ENCODE results near the gene PSMD1.

DNA sequence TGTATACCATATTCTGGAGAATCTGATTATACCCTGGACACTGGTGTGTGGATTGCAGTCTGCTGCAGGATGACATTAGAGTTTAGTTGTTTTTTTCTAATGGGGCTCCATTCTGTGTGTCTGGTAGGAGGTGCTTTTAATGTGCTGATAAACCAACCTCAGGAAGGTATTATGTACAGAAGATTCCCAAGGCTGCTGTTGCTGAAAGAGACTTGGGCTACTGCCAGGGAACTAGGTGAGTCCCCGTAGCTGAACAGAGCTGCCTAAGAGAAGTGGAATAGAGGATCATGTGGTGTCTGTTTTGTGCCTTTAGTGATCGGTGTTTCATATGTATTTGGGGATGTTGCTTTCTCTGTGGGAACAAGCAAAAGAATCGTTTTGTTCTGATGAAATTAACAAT is 44.2 kb upstream of the PSMD1 start:
- TF ChIP-seq, protein P1, sequence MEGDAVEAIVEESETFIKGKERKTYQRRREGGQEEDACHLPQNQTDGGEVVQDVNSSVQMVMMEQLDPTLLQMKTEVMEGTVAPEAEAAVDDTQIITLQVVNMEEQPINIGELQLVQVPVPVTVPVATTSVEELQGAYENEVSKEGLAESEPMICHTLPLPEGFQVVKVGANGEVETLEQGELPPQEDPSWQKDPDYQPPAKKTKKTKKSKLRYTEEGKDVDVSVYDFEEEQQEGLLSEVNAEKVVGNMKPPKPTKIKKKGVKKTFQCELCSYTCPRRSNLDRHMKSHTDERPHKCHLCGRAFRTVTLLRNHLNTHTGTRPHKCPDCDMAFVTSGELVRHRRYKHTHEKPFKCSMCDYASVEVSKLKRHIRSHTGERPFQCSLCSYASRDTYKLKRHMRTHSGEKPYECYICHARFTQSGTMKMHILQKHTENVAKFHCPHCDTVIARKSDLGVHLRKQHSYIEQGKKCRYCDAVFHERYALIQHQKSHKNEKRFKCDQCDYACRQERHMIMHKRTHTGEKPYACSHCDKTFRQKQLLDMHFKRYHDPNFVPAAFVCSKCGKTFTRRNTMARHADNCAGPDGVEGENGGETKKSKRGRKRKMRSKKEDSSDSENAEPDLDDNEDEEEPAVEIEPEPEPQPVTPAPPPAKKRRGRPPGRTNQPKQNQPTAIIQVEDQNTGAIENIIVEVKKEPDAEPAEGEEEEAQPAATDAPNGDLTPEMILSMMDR (conservative IDR thresholded peaks at IDR 0.05; ENCODE audit: low read depth in 2 of 2): no peak
- TF ChIP-seq EZH2phosphoT487 (IDR thresholded peaks at IDR 0.05; ENCODE audit: unreplicated experiment): no peak
- no peak for TF ChIP-seq EZH2 (IDR thresholded peaks at IDR 0.05; ENCODE audit: low read depth, unreplicated experiment)
- TF ChIP-seq, protein P2, sequence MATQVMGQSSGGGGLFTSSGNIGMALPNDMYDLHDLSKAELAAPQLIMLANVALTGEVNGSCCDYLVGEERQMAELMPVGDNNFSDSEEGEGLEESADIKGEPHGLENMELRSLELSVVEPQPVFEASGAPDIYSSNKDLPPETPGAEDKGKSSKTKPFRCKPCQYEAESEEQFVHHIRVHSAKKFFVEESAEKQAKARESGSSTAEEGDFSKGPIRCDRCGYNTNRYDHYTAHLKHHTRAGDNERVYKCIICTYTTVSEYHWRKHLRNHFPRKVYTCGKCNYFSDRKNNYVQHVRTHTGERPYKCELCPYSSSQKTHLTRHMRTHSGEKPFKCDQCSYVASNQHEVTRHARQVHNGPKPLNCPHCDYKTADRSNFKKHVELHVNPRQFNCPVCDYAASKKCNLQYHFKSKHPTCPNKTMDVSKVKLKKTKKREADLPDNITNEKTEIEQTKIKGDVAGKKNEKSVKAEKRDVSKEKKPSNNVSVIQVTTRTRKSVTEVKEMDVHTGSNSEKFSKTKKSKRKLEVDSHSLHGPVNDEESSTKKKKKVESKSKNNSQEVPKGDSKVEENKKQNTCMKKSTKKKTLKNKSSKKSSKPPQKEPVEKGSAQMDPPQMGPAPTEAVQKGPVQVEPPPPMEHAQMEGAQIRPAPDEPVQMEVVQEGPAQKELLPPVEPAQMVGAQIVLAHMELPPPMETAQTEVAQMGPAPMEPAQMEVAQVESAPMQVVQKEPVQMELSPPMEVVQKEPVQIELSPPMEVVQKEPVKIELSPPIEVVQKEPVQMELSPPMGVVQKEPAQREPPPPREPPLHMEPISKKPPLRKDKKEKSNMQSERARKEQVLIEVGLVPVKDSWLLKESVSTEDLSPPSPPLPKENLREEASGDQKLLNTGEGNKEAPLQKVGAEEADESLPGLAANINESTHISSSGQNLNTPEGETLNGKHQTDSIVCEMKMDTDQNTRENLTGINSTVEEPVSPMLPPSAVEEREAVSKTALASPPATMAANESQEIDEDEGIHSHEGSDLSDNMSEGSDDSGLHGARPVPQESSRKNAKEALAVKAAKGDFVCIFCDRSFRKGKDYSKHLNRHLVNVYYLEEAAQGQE (IDR thresholded peaks at IDR 0.05; ENCODE audit: unreplicated experiment): no peak
- no peak for TF ChIP-seq POLR2AphosphoS5 (IDR thresholded peaks at IDR 0.05; ENCODE audit: low read depth)
- TF ChIP-seq CREB1 (CRISPR knock-in tag; IDR thresholded peaks at IDR 0.05; ENCODE audit: low read depth): no peak
- no peak for TF ChIP-seq NANOG (IDR thresholded peaks at IDR 0.05; ENCODE audit: borderline replicate concordance)
- no peak for TF ChIP-seq JUNB (IDR thresholded peaks at IDR 0.05; ENCODE audit: unreplicated experiment)
- TF ChIP-seq, protein P3, sequence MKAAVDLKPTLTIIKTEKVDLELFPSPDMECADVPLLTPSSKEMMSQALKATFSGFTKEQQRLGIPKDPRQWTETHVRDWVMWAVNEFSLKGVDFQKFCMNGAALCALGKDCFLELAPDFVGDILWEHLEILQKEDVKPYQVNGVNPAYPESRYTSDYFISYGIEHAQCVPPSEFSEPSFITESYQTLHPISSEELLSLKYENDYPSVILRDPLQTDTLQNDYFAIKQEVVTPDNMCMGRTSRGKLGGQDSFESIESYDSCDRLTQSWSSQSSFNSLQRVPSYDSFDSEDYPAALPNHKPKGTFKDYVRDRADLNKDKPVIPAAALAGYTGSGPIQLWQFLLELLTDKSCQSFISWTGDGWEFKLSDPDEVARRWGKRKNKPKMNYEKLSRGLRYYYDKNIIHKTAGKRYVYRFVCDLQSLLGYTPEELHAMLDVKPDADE (IDR thresholded peaks at IDR 0.05): no peak
- no peak for TF ChIP-seq STAT1 (IDR thresholded peaks at IDR 0.05; ENCODE audit: unreplicated experiment)
- TF ChIP-seq, protein P4, sequence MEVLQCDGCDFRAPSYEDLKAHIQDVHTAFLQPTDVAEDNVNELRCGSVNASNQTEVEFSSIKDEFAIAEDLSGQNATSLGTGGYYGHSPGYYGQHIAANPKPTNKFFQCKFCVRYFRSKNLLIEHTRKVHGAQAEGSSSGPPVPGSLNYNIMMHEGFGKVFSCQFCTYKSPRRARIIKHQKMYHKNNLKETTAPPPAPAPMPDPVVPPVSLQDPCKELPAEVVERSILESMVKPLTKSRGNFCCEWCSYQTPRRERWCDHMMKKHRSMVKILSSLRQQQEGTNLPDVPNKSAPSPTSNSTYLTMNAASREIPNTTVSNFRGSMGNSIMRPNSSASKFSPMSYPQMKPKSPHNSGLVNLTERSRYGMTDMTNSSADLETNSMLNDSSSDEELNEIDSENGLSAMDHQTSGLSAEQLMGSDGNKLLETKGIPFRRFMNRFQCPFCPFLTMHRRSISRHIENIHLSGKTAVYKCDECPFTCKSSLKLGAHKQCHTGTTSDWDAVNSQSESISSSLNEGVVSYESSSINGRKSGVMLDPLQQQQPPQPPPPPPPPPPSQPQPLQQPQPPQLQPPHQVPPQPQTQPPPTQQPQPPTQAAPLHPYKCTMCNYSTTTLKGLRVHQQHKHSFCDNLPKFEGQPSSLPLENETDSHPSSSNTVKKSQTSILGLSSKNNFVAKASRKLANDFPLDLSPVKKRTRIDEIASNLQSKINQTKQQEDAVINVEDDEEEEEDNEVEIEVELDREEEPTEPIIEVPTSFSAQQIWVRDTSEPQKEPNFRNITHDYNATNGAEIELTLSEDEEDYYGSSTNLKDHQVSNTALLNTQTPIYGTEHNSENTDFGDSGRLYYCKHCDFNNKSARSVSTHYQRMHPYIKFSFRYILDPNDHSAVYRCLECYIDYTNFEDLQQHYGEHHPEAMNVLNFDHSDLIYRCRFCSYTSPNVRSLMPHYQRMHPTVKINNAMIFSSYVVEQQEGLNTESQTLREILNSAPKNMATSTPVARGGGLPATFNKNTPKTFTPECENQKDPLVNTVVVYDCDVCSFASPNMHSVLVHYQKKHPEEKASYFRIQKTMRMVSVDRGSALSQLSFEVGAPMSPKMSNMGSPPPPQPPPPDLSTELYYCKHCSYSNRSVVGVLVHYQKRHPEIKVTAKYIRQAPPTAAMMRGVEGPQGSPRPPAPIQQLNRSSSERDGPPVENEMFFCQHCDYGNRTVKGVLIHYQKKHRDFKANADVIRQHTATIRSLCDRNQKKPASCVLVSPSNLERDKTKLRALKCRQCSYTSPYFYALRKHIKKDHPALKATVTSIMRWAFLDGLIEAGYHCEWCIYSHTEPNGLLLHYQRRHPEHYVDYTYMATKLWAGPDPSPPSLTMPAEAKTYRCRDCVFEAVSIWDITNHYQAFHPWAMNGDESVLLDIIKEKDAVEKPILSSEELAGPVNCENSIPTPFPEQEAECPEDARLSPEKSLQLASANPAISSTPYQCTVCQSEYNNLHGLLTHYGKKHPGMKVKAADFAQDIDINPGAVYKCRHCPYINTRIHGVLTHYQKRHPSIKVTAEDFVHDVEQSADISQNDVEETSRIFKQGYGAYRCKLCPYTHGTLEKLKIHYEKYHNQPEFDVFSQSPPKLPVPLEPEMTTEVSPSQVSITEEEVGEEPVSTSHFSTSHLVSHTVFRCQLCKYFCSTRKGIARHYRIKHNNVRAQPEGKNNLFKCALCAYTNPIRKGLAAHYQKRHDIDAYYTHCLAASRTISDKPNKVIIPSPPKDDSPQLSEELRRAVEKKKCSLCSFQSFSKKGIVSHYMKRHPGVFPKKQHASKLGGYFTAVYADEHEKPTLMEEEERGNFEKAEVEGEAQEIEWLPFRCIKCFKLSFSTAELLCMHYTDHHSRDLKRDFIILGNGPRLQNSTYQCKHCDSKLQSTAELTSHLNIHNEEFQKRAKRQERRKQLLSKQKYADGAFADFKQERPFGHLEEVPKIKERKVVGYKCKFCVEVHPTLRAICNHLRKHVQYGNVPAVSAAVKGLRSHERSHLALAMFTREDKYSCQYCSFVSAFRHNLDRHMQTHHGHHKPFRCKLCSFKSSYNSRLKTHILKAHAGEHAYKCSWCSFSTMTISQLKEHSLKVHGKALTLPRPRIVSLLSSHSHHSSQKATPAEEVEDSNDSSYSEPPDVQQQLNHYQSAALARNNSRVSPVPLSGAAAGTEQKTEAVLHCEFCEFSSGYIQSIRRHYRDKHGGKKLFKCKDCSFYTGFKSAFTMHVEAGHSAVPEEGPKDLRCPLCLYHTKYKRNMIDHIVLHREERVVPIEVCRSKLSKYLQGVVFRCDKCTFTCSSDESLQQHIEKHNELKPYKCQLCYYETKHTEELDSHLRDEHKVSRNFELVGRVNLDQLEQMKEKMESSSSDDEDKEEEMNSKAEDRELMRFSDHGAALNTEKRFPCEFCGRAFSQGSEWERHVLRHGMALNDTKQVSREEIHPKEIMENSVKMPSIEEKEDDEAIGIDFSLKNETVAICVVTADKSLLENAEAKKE (CRISPR knock-in tag; IDR thresholded peaks at IDR 0.05): no peak
- no peak for TF ChIP-seq ZNF331 (CRISPR knock-in tag; IDR thresholded peaks at IDR 0.05; ENCODE audit: low read depth)
- no peak for TF ChIP-seq ZNF114 (CRISPR knock-in tag; IDR thresholded peaks at IDR 0.05)

All from GM23338 (cell line).